HG02610 (cell line): ENCODE measurements around the gene COBLL1.

Source experiments
- ATAC-seq: cut with Tn5 transposase; IDR thresholded peaks from one replicate; pipeline ENCODE4 v1.9.1; 2021; ENCODE audit warnings: mild to moderate bottlenecking, moderate library complexity; ENCODE audit not compliant: unreplicated experiment

Gene COBLL1

GRCh38 chr2:164792316-164793170 is 49.1 kb downstream of the COBLL1 start:
- ATAC-seq, result no peak

GRCh38 chr2:164789968-164790367 is 51.7 kb downstream of the COBLL1 start:
- ATAC-seq, result no peak

- no peak for ATAC-seq
Measured at GRCh38 chr2:164786787-164787186, 54.8 kb downstream of the COBLL1 start.

- no peak for ATAC-seq
Measured at GRCh38 chr2:164785457-164785856, 56.2 kb downstream of the COBLL1 start.

- ATAC-seq, result no peak
Measured at GRCh38 chr2:164784376-164784775, 57.2 kb downstream of the COBLL1 start.

- no peak for ATAC-seq
Measured at GRCh38 chr2:164782323-164782722, 59.3 kb downstream of the COBLL1 start.

GRCh38 chr2:164781394-164781793 is 60.2 kb downstream of the COBLL1 start:
- no peak for ATAC-seq

- no peak for ATAC-seq
Measured at GRCh38 chr2:164780611-164781178, 60.9 kb downstream of the COBLL1 start.

- no peak for ATAC-seq
Measured at GRCh38 chr2:164779383-164780057, 62.1 kb downstream of the COBLL1 start.

GRCh38 chr2:164778723-164779122 is 62.9 kb downstream of the COBLL1 start:
- ATAC-seq, result no peak

GRCh38 chr2:164777847-164778461 is 63.7 kb downstream of the COBLL1 start:
- ATAC-seq, result no peak

- ATAC-seq, result no peak
Measured at GRCh38 chr2:164773635-164774034, 68.0 kb downstream of the COBLL1 start.

- no peak for ATAC-seq
Measured at GRCh38 chr2:164773091-164773490, 68.5 kb downstream of the COBLL1 start.

- ATAC-seq, result no peak
Measured at GRCh38 chr2:164771897-164772296, 69.7 kb downstream of the COBLL1 start.

GRCh38 chr2:164770421-164770916 is 71.2 kb downstream of the COBLL1 start:
- ATAC-seq, result no peak

- ATAC-seq, result no peak
Measured at GRCh38 chr2:164766954-164767320, 74.7 kb downstream of the COBLL1 start.

GRCh38 chr2:164766216-164766953 is 75.2 kb downstream of the COBLL1 start:
- ATAC-seq, result no peak

GRCh38 chr2:164764996-164765395 is 76.6 kb downstream of the COBLL1 start:
- no peak for ATAC-seq

GRCh38 chr2:164764474-164764873 is 77.1 kb downstream of the COBLL1 start:
- no peak for ATAC-seq

GRCh38 chr2:164763431-164763830 is 78.2 kb downstream of the COBLL1 start:
- no peak for ATAC-seq
